OCI-LY7 (cell line): ENCODE data around the gene ALDOB. TPM values are rescaled to one million over a fixed set of nuclear protein-coding genes. Genes with fewer than 3 reads are reported as not detected.
A peak's percentile ranks its signal among the peaks of the same experiment; 100 is the strongest.

ENCODE experiments used
- BruUV-seq: library from RNA; stranded (reverse); fragments of 400-500 nt; replicated peaks from 2 replicates; lab custom pipeline; 2021; lab: Mats Ljungman, UMichigan
- CTCF ChIA-PET: fragments of 300-600 bp; sonication (Branson Sonifier 250); formaldehyde crosslinking; loops from one replicate; lab custom pipeline; 2022; ENCODE audit warnings: antibody characterized with exemption; ENCODE audit not compliant: unreplicated experiment; lab: Charles Lee
- POLR2A ChIA-PET: fragments of 300-600 bp; sonication (Branson Sonifier 250); formaldehyde crosslinking; loops from one replicate; lab custom pipeline; 2022; ENCODE audit warnings: antibody characterized with exemption; lab: Charles Lee
- DNase-seq: peaks from one replicate; pipeline ENCODE4 v3.0.0-alpha.2; 2015; ENCODE audit warnings: low spot score
- H2AFZ ChIP-seq: fragments of 200-600 bp; sonication (generic), shearing (Covaris generic); 2 replicates; pipeline ENCODE4 v1.6.1; 2014; ENCODE audit warnings: mild to moderate bottlenecking, antibody characterized with exemption, low read length, moderate library complexity
- H3K27ac ChIP-seq: fragments of 200-600 bp; sonication (generic); 2 replicates; pipeline ENCODE4 v1.5.1; 2014; ENCODE audit warnings: mixed run types, low read depth, mild to moderate bottlenecking, moderate library complexity, low read length, inconsistent platforms; ENCODE audit not compliant: poor library complexity, severe bottlenecking
- H3K36me3 ChIP-seq: fragments of 200-600 bp; sonication (generic); 2 replicates; pipeline ENCODE4 v1.6.1; 2014; ENCODE audit warnings: mild to moderate bottlenecking, antibody characterized with exemption, low read length, moderate library complexity, mixed read lengths; ENCODE audit not compliant: insufficient read depth
- H3K4me1 ChIP-seq: fragments of 200-600 bp; sonication (generic); 2 replicates; pipeline ENCODE4 v1.5.1; 2014; ENCODE audit warnings: mild to moderate bottlenecking, low read length; ENCODE audit not compliant: insufficient read depth, poor library complexity, severe bottlenecking
- H3K4me2 ChIP-seq: fragments of 200-600 bp; sonication (generic); 2 replicates; pipeline ENCODE4 v1.6.1; 2014; ENCODE audit warnings: mild to moderate bottlenecking, low read length
- H3K4me3 ChIP-seq: fragments of 200-600 bp; sonication (generic); 2 replicates; pipeline ENCODE4 v1.5.1; 2014; ENCODE audit warnings: mild to moderate bottlenecking, low read depth, low read length; ENCODE audit not compliant: poor library complexity, severe bottlenecking
- H3K79me2 ChIP-seq: fragments of 200-600 bp; sonication (generic); 2 replicates; pipeline ENCODE4 v1.6.1; 2016; ENCODE audit warnings: low read depth, mild to moderate bottlenecking, low read length, moderate library complexity, mixed read lengths; ENCODE audit not compliant: insufficient read depth
- H3K9me2 ChIP-seq: fragments of 200-600 bp; sonication (generic); 2 replicates; pipeline ENCODE4 v1.6.1; 2016; ENCODE audit warnings: mild to moderate bottlenecking, low read length, mixed read lengths; ENCODE audit not compliant: insufficient read depth
- H3K9me3 ChIP-seq: fragments of 200-600 bp; sonication (generic); 2 replicates; pipeline ENCODE4 v1.6.1; 2014; ENCODE audit warnings: mild to moderate bottlenecking, mixed run types, low read length, mixed read lengths
- H4K20me1 ChIP-seq: fragments of 200-600 bp; sonication (generic); 2 replicates; pipeline ENCODE4 v1.6.1; 2014; ENCODE audit warnings: mild to moderate bottlenecking, antibody characterized with exemption, low read length, moderate library complexity, mixed read lengths; ENCODE audit not compliant: insufficient read depth
- EZH2phosphoT487 ChIP-seq: fragments of 200-600 bp; sonication (generic); IDR thresholded peaks from 2 replicates; pipeline ENCODE4 v1.6.1; 2018; ENCODE audit warnings: low read depth, borderline replicate concordance, mild to moderate bottlenecking, mixed run types, antibody characterized with exemption, low read length, moderate library complexity, mixed read lengths
- intact Hi-C: fragments of 100-400 bp; cut with micrococcal nuclease; formaldehyde crosslinking; loops from one replicate; pipeline ENCODE4 v1.10.0; 2022; ENCODE audit not compliant: unreplicated experiment
- total RNA-seq, 2 experiments: library from RNA; depleted of rRNA in 1 of 2; stranded (reverse); fragments of >200 nt in 1 of 2; shearing (Covaris generic) in 1 of 2; gene quantifications; 2 replicates each; pipeline ENCODE4 v1.2.3, GENCODE V29; 2014 to 2022
- TF ChIP-seq, protein P1 (sequence below): fragments of 200-600 bp; sonication (generic); conservative IDR thresholded peaks from 2 replicates; pipeline ENCODE4 v1.5.1; 2014; ENCODE audit warnings: mild to moderate bottlenecking, antibody characterized with exemption, low read length, moderate library complexity, mixed read lengths

ALDOB gene
- total RNA-seq, 2 experiments from 2014 or later: not detected

DNA sequence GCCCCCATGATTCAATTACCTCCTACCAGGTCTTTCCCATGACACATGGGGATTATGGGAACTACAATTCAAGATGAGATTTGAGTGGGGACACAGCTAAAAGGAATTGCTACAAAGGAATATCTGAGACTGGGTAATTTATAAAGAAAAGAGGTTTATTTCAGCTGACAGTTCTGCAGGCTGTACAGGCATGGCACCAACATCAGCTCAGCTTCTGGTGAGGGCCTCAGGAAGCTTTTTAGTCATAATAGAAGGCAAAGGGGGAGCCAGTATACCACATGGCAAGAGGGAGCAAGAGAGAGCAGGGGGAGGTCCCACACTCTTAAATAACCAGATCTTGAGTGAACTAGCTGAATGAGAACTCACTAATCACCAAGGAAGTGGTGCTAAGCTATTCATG is 11.2 kb upstream of the ALDOB start:
- Histone ChIP-seq H3K79me2 (no peaks in the 10 kb centered on the region), H4K20me1 (no peaks in the 10 kb centered on the region), H3K4me3 (no peak overlapping the region), H3K4me1 (peaks cover 5% of the 10 kb centered on the region), H3K4me2 (no peak overlapping the region), H2AFZ (no peak overlapping the region), H3K9me2 (no peaks in the 10 kb centered on the region), H3K36me3 (no peaks in the 10 kb centered on the region), H3K27ac (no peak overlapping the region), H3K9me3 (no peaks in the 10 kb centered on the region)
- POLR2A ChIA-PET: interaction anchor here (1.4 kb wide), 1 partner anchor 19 kb away, joined by 7 read pairs; no protein-coding TSS in a partner anchor
- no peak for DNase-seq
- BruUV-seq: no TSS peak
- TF ChIP-seq, protein P1, sequence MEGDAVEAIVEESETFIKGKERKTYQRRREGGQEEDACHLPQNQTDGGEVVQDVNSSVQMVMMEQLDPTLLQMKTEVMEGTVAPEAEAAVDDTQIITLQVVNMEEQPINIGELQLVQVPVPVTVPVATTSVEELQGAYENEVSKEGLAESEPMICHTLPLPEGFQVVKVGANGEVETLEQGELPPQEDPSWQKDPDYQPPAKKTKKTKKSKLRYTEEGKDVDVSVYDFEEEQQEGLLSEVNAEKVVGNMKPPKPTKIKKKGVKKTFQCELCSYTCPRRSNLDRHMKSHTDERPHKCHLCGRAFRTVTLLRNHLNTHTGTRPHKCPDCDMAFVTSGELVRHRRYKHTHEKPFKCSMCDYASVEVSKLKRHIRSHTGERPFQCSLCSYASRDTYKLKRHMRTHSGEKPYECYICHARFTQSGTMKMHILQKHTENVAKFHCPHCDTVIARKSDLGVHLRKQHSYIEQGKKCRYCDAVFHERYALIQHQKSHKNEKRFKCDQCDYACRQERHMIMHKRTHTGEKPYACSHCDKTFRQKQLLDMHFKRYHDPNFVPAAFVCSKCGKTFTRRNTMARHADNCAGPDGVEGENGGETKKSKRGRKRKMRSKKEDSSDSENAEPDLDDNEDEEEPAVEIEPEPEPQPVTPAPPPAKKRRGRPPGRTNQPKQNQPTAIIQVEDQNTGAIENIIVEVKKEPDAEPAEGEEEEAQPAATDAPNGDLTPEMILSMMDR: no peak
- TF ChIP-seq EZH2phosphoT487: no peak
- intact Hi-C loops: no loop called here
- CTCF ChIA-PET: interaction anchor here (1.0 kb wide), 1 partner anchor 9 kb away, joined by 4 read pairs; no protein-coding TSS in a partner anchor

GRCh38 chr9:101445353-101446029 is 9.9 kb upstream of the ALDOB start:
- no peak for DNase-seq
- ChIA-PET POLR2A (interaction anchor here (1.4 kb wide), 2 partner anchors 18 kb away, joined by 3 to 7 read pairs; no protein-coding TSS in a partner anchor), CTCF (no interaction called here)
- no peaks in the 10 kb centered on the region for H3K9me2 ChIP-seq
- peaks cover 11% of the 10 kb centered on the region for H3K4me1 ChIP-seq
- H4K20me1 ChIP-seq: no peaks in the 10 kb centered on the region
- TF ChIP-seq, protein P1: no peak
- TF ChIP-seq EZH2phosphoT487: no peak
- H3K4me2 ChIP-seq: peak overlapping the region; percentile 28
- H2AFZ ChIP-seq: peak overlapping the region; percentile 91
- H3K27ac ChIP-seq: no peak overlapping the region
- no peaks in the 10 kb centered on the region for H3K9me3 ChIP-seq
- H3K36me3 ChIP-seq: no peaks in the 10 kb centered on the region
- no peak overlapping the region for H3K4me3 ChIP-seq
- no peaks in the 10 kb centered on the region for H3K79me2 ChIP-seq
- intact Hi-C loops: no loop called here
- BruUV-seq: no TSS peak

DNA sequence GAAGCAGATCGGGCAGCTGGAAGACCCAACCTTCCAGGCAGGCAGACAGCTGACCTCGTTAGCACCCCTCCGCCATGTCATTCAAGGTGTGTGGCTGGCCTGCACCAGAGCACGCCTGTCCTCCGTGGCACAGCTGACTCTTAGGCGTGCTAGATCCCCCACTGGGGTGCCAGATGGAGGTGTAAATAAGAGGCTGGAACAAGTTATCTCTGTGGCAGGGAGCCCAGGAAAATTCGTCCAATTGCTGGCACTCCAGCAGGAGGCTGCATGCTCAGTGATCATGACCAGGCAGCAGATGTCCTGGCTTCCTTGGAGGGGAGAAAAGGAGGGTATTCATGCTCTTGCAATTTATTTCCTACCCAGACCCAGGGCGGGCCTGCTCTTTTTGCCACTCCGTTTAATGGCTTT is 7.8 kb upstream of the ALDOB start:
- DNase-seq: no peak
- H3K4me2 ChIP-seq: no peak overlapping the region
- no peak overlapping the region for H3K27ac ChIP-seq

More for the DNA sequence above, 7.8 kb upstream of the ALDOB start:
- POLR2A ChIA-PET: no interaction called here
- Histone ChIP-seq H3K36me3 (no peaks in the 10 kb centered on the region), H3K9me3 (no peaks in the 10 kb centered on the region), H3K9me2 (no peaks in the 10 kb centered on the region), H3K4me3 (no peak overlapping the region), H3K4me1 (peaks cover 10% of the 10 kb centered on the region), H4K20me1 (no peaks in the 10 kb centered on the region), H3K79me2 (no peaks in the 10 kb centered on the region), H2AFZ (no peak overlapping the region)
- CTCF ChIA-PET: no interaction called here
- intact Hi-C loops: no loop called here
- BruUV-seq: no TSS peak
- TF ChIP-seq, protein P1: no peak
- TF ChIP-seq EZH2phosphoT487: no peak
